Right ventricle myocardium superior (tissue), 1 donor: ENCODE results near the gene PAX2. TPM values are rescaled to one million over a fixed set of nuclear protein-coding genes. Genes with fewer than 3 reads are reported as not detected.

Experiments used
- ATAC-seq: fragments of 200-7000 bp; cut with Tn5 transposase; one replicate; pipeline ENCODE4 v1.9.1; 2020; ENCODE audit warnings: mild to moderate bottlenecking; ENCODE audit not compliant: poor library complexity
- DNase-seq: peaks from one replicate; pipeline ENCODE4 v3.0.0-alpha.2; 2020
- intact Hi-C: fragments of 100-400 bp; cut with DNase I; formaldehyde crosslinking; loops from one replicate; pipeline ENCODE4 v1.11.2; 2022
- total RNA-seq: library from RNA; stranded (reverse); fragmentation: NEBNext Ultra II Directional; extraction: Animal tissue kit (Norgen Biotek cat#: 25700); gene quantifications from one replicate; pipeline ENCODE4 v1.2.1, GENCODE V29; 2021
- donor health status: DM: no; HTN: yes; CAD: no; lungs with severe emphysema.

PAX2 gene
- total RNA-seq, 1 donor from 2014 or later, result not detected

DNA sequence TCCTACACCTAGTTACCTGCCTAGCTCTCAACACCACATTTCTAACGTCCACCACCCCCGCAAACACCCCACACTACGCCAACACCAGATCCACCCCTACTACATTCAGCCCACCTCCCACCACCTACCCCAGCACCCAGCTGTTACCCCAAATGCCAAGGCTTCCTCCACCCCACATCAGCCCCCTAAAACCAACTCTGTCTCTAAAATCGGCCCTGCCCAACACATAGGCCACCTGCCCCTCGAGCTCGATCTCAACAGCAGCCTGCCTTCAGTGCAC is 114.0 kb downstream of the PAX2 start:
- intact Hi-C loops, result no loop called here
- ATAC-seq (no peak), DNase-seq (no peak)

DNA sequence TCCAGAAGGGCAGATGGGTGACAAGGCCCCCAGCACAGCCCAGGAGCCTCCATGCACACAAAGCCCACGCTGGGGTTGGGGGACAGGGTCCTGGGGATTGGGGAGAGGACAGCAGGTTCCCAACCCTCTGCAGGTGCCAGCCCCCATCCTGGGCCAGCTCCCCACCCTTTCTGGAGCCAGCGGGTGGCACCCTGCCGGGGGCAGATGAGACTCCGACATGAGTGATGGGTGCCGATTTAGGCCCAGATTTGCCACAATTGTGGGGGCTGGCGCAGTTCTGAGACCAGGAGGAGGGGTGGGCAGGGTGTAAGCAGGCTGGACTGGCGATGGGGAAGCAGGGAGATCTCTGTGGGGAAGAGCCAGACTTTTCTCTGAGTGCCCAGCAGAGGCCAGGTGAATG is 118.1 kb downstream of the PAX2 start:
- DNase-seq (no peak), ATAC-seq (no peak)
- intact Hi-C loops, result no loop called here

- intact Hi-C loops, result no loop called here
- ATAC-seq (no peak), DNase-seq (no peak)
These were observed 118.9 kb downstream of the PAX2 start for GRCh38 chr10:100864036-100864885.

DNA sequence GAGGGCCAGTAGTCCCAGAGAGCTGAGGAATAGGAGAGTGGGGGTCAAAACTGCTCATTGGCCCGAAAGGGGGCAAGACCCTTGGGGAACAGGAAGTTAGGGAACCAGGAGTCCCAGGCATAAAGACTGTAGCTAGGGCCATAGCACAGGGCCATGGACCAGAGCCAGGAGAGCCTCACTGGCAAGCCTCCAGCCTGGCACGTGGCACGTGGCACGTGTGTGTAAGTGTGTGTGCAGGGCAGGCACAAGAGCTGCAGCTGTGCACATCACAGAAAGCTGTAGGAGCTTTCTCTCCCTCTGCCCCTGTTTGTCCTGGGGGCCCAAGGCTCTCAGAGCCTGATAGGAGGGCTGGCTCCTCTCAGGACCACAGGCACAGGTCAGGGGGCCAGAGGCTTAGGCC is 119.6 kb downstream of the PAX2 start:
- ATAC-seq (no peak), DNase-seq (no peak)
- intact Hi-C loops, result no loop called here

- DNase-seq (no peak), ATAC-seq (no peak)
- intact Hi-C loops, result no loop called here
These were observed 120.6 kb downstream of the PAX2 start for GRCh38 chr10:100866010-100866409.

GRCh38 chr10:100866575-100867098 is 121.3 kb downstream of the PAX2 start:
- intact Hi-C loops, result no loop called here
- no peak for DNase-seq
- ATAC-seq, result no peak

GRCh38 chr10:100867261-100867963 is 122.0 kb downstream of the PAX2 start:
- ATAC-seq, result no peak
- no peak for DNase-seq
- intact Hi-C loops, result no loop called here

DNA sequence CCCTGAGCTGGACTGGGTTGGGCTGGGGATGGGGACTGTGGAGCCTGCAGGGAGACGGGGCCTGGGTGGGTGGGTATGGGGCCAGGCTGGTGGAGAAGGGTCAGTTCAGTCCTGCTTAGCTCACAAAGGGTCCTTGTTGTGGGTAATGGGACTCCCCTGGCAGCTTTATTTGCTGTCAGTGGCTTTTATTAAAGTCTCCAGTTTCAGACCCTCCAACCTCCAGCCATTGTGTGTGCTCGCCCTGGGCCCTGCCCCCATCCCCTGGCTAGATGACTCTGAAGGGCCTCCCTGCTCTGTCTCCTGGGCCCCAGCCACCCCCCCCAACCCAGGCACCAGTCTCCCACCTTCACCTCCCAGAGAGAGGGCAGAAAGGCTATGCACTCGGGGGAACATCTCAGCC is 123.0 kb downstream of the PAX2 start:
- no peak for DNase-seq
- intact Hi-C loops, result no loop called here
- ATAC-seq, result no peak

GRCh38 chr10:100869399-100869798 is 124.0 kb downstream of the PAX2 start:
- intact Hi-C loops, result no loop called here
- no peak for DNase-seq
- no peak for ATAC-seq

GRCh38 chr10:100872034-100872791 is 126.8 kb downstream of the PAX2 start:
- DNase-seq (no peak), ATAC-seq (no peak)
- intact Hi-C loops, result loop anchor here (10.0 kb wide), 1 partner anchor 307 kb away; no protein-coding TSS in a partner anchor

DNA sequence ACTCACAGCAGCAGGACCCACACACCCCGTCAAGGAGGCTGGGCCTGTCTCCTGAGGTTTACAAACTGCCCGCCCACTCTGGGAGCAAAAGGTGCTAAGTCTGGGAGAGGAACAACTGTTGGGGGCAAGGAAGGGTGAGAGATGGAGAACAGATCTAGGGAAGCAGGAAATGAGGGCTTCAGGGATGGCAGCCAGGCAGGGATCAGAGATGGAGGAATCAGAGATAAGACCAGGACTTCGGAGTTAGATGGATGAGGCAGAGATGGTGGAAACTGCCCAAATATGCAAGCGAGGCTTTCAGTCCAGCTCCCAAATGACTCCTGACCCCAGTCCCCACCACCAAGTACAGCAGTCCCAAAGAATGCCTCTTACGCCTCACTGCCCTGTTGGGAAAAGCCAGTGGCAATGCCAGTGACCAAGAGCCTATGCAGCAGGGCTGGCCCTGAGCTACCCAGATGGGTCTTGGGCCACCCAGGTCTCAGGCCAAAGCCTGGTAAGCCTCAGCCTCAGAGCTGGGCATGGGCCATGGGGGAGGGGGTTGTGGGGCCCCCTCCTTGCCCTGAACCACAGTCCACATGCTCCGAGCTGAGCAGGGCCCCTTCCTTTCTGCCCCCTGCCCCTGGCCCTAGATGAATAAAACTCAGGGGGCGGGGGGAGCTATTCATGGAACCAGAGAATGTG is 127.9 kb downstream of the PAX2 start:
- ATAC-seq, result no peak
- intact Hi-C loops, result loop anchor here (10.0 kb wide), 1 partner anchor 308 kb away; no protein-coding TSS in a partner anchor
- no peak for DNase-seq

- no peak for ATAC-seq
- intact Hi-C loops, result loop anchor here (10.0 kb wide), 1 partner anchor 309 kb away; no protein-coding TSS in a partner anchor
- no peak for DNase-seq
These were observed 128.5 kb downstream of the PAX2 start for GRCh38 chr10:100873827-100874326.

GRCh38 chr10:100874702-100875483 is 129.5 kb downstream of the PAX2 start:
- DNase-seq, result no peak
- no peak for ATAC-seq
- intact Hi-C loops, result loop anchor here (10.0 kb wide), 1 partner anchor 310 kb away; no protein-coding TSS in a partner anchor

GRCh38 chr10:100875484-100876166 is 130.2 kb downstream of the PAX2 start:
- no peak for DNase-seq
- intact Hi-C loops, result loop anchor here (10.0 kb wide), 1 partner anchor 311 kb away; no protein-coding TSS in a partner anchor
- ATAC-seq, result no peak

- ATAC-seq, result no peak
These were observed 131.4 kb downstream of the PAX2 start for GRCh38 chr10:100876585-100877460.

GRCh38 chr10:100877461-100877850 is 132.1 kb downstream of the PAX2 start:
- ATAC-seq (no peak), DNase-seq (no peak)
- intact Hi-C loops, result loop anchor here (10.0 kb wide), 1 partner anchor 313 kb away; no protein-coding TSS in a partner anchor

More at GRCh38 chr10:100876585-100877460, 131.4 kb downstream of the PAX2 start:
- intact Hi-C loops, result loop anchor here (10.0 kb wide), 1 partner anchor 312 kb away; no protein-coding TSS in a partner anchor
- DNase-seq, result no peak
